DND-41 (cell line): ENCODE data around the gene FDPS.

Experiments
- ATAC-seq: fragments of 200-7000 bp; cut with Tn5 transposase; 3 replicates; pipeline ENCODE4 v1.9.1; 2021; ENCODE audit warnings: low read depth; ENCODE audit not compliant: insufficient read depth
- DNase-seq: peaks from one replicate; pipeline ENCODE4 v3.0.0-alpha.2; 2020
- H2AFZ ChIP-seq: 2 replicates; pipeline ENCODE4 v1.6.0; 2012; ENCODE audit warnings: low read depth, low read length
- H3K27ac ChIP-seq: 2 replicates; pipeline ENCODE4 v1.5.1; 2012; ENCODE audit warnings: low read length, inconsistent platforms
- H3K27me3 ChIP-seq: fragments of 200-600 bp; sonication (generic); 2 replicates; pipeline ENCODE4 v1.6.0; 2012; ENCODE audit warnings: low read length, mild to moderate bottlenecking, inconsistent platforms; ENCODE audit not compliant: insufficient read depth, poor library complexity
- H3K36me3 ChIP-seq: 2 replicates; pipeline ENCODE4 v1.5.1; 2012; ENCODE audit warnings: low read length, inconsistent platforms; ENCODE audit not compliant: insufficient read depth
- H3K4me1 ChIP-seq: 2 replicates; pipeline ENCODE4 v1.5.1; 2012; ENCODE audit warnings: mild to moderate bottlenecking, low read length; ENCODE audit not compliant: insufficient read depth
- H3K4me2 ChIP-seq: 2 replicates; pipeline ENCODE4 v1.6.0; 2012; ENCODE audit warnings: mild to moderate bottlenecking, moderate library complexity, low read length, inconsistent platforms; ENCODE audit not compliant: insufficient read depth
- H3K4me3 ChIP-seq, 2 experiments: fragments of 200-600 bp in 1 of 2; shearing (Covaris generic) in 1 of 2; 2 replicates each; pipeline ENCODE4 v1.5.1; 2012 to 2016; ENCODE audit warnings: inconsistent platforms in 2 of 2, low read length in 2 of 2, mild to moderate bottlenecking in 2 of 2, low read depth in 1 of 2, moderate library complexity in 1 of 2
- H3K79me2 ChIP-seq: 2 replicates; pipeline ENCODE4 v1.6.0; 2012; ENCODE audit warnings: low read length, inconsistent platforms; ENCODE audit not compliant: insufficient read depth
- H3K9ac ChIP-seq: 2 replicates; pipeline ENCODE4 v1.6.0; 2012; ENCODE audit warnings: low read depth, mild to moderate bottlenecking, inconsistent platforms, low read length, moderate library complexity
- H3K9me3 ChIP-seq: 2 replicates; pipeline ENCODE4 v1.5.1; 2012; ENCODE audit warnings: low read length, moderate library complexity, mild to moderate bottlenecking, inconsistent platforms; ENCODE audit not compliant: insufficient read depth, severe bottlenecking
- H4K20me1 ChIP-seq: 2 replicates; pipeline ENCODE4 v1.6.0; 2012; ENCODE audit warnings: low read length; ENCODE audit not compliant: insufficient read depth
- CTCF ChIP-seq: IDR thresholded peaks from 2 replicates; pipeline ENCODE4 v1.5.1; 2012; ENCODE audit warnings: borderline replicate concordance, low read length, moderate library complexity, mild to moderate bottlenecking; ENCODE audit not compliant: poor library complexity, severe bottlenecking; ENCODE audit errors: extremely low read depth
- EZH2 ChIP-seq: IDR thresholded peaks from 3 replicates; pipeline ENCODE4 v1.6.1; 2012; ENCODE audit warnings: borderline replicate concordance, low read depth, mild to moderate bottlenecking, moderate library complexity, low read length, inconsistent platforms; ENCODE audit not compliant: severe bottlenecking

FDPS gene

GRCh38 chr1:155272466-155273342 lies 36.0 kb upstream of the FDPS start:
- DNase-seq: peak; percentile 72
- Histone ChIP-seq H3K36me3 (peaks cover 40% of the 10 kb centered on the region), H3K4me3 (peak overlapping the region; percentile 32 to 61; a peak in 3 of 4 replicates), H3K4me2 (peak overlapping the region; percentile 71), H3K27me3 (no peaks in the 10 kb centered on the region), H3K9ac (peak overlapping the region; percentile 65), H3K4me1 (peaks cover 44% of the 10 kb centered on the region), H3K9me3 (no peaks in the 10 kb centered on the region), H4K20me1 (peaks cover 27% of the 10 kb centered on the region; the same call in 1 of the 2 replicates), H3K79me2 (peaks cover 45% of the 10 kb centered on the region), H3K27ac (peak overlapping the region; percentile 84), H2AFZ (peak overlapping the region; percentile 12)
- TF ChIP-seq CTCF: no peak
- no peak for TF ChIP-seq EZH2
- peak; percentile 47 for ATAC-seq

- peak within 1 kb of the TSS; percentile 65 for H3K9ac ChIP-seq
- H3K4me2 ChIP-seq: peak within 1 kb of the TSS; percentile 97
- H2AFZ ChIP-seq: peak within 1 kb of the TSS; percentile 70
- H3K79me2 ChIP-seq: peaks cover 45% of the 10 kb centered on the region
- DNase-seq (peak; percentile 98), ATAC-seq (peak; percentile 83)
- peaks cover 31% of the 10 kb centered on the region for H3K36me3 ChIP-seq
- H3K27ac ChIP-seq: peak within 1 kb of the TSS; percentile 84
- peaks cover 27% of the 10 kb centered on the region; the same call in 1 of the 2 replicates for H4K20me1 ChIP-seq
- peaks cover 53% of the 10 kb centered on the region for H3K4me1 ChIP-seq
- H3K9me3 ChIP-seq: no peaks in the 10 kb centered on the region
- H3K27me3 ChIP-seq: no peaks in the 10 kb centered on the region
- TF ChIP-seq EZH2 (no peak), CTCF (no peak)
- H3K4me3 ChIP-seq: peak within 1 kb of the TSS; percentile 32 to 61; a peak in 3 of 4 replicates
These were observed 35.1 kb upstream of the FDPS start, which contains the start of gene CLK2 for GRCh38 chr1:155273343-155274245. CLK2 (minus strand) TSS chr1:155273504; CDS start chr1:155270977, 2,527 bp downstream.

GRCh38 chr1:155277070-155277901 lies 31.4 kb upstream of the FDPS start, which contains the start of gene HCN3:
HCN3 (plus strand) TSS chr1:155277463; CDS start chr1:155277591, 128 bp downstream.
- H3K4me1 ChIP-seq: peaks cover 44% of the 10 kb centered on the region
- H3K79me2 ChIP-seq: peaks cover 16% of the 10 kb centered on the region
- H4K20me1 ChIP-seq: peaks cover 16% of the 10 kb centered on the region
- H3K27ac ChIP-seq: peak within 1 kb of the TSS; percentile 43
- no peaks in the 10 kb centered on the region for H3K27me3 ChIP-seq
- H3K36me3 ChIP-seq: peaks cover under 1% of the 10 kb centered on the region; the same call in 1 of the 2 replicates
- TF ChIP-seq CTCF: peak; percentile 82
- TF ChIP-seq EZH2: no peak
- H3K4me2 ChIP-seq: peak within 1 kb of the TSS; percentile 100
- peak within 1 kb of the TSS; percentile 43 to 78; a peak in 3 of 4 replicates for H3K4me3 ChIP-seq
- no peaks in the 10 kb centered on the region for H3K9me3 ChIP-seq
- peak; percentile 97 for DNase-seq
- peak; percentile 73 for ATAC-seq
- H2AFZ ChIP-seq: peak within 1 kb of the TSS; percentile 73
- H3K9ac ChIP-seq: peak within 1 kb of the TSS; percentile 56
